Measurements from ENCODE around the gene ARL2BP. TPM values are rescaled to one million over a fixed set of nuclear protein-coding genes. Genes with fewer than 3 reads are reported as not detected.

The ARL2BP gene
- total and polyA plus RNA-seq, 10 of the 15 experiments (the other 5 are each of a cell fraction or from before 2014, with no cell fraction given): 12.5 to 56.6 (median 29.7) TPM

DNA sequence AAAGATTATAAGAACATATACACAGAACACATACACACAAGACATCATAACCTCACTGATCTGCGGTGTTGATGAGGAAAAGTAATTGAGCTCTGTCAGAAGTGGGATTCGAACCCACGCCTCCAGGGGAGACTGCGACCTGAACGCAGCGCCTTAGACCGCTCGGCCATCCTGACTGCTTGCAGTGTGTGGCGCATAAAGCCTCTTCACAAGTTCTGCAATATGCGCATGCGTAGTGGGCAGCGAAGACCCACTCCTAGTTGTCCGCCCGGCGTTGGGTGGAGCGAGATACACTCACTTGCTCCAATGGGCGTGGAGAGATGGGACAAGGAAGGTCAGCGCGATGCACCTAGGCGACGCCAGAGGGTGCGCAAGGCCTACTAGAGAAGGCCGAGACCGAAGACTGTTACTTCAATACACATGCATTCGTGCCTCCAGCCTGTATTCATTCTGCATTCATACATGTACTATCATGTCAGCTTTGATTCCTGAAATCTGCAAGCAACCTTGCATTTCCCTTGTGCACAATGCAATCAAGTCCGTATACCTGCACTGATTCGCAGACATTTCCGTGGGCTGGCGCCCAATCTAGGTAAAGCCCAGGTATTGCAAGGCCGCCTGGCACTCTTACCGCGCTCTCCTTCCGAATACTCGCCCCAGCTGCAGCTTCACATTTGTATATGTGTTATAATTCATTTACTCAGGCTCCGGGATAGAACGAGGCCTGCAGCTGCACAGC is 55.5 kb downstream of the ARL2BP start (continued):
- TF ChIP-seq, protein P1, sequence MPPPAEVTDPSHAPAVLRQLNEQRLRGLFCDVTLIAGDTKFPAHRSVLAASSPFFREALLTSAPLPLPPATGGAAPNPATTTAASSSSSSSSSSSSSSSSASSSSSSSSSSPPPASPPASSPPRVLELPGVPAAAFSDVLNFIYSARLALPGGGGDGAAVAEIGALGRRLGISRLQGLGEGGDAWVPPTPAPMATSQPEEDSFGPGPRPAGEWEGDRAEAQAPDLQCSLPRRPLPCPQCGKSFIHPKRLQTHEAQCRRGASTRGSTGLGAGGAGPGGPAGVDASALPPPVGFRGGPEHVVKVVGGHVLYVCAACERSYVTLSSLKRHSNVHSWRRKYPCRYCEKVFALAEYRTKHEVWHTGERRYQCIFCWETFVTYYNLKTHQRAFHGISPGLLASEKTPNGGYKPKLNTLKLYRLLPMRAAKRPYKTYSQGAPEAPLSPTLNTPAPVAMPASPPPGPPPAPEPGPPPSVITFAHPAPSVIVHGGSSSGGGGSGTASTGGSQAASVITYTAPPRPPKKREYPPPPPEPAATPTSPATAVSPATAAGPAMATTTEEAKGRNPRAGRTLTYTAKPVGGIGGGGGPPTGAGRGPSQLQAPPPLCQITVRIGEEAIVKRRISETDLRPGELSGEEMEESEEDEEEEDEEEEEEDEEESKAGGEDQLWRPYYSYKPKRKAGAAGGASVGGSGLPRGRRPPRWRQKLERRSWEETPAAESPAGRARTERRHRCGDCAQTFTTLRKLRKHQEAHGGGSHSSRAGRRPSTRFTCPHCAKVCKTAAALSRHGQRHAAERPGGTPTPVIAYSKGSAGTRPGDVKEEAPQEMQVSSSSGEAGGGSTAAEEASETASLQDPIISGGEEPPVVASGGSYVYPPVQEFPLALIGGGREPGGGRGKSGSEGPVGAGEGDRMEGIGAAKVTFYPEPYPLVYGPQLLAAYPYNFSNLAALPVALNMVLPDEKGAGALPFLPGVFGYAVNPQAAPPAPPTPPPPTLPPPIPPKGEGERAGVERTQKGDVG (CRISPR knock-in tag; IDR thresholded peaks at IDR 0.05): no peak
- TF ChIP-seq, protein P2, sequence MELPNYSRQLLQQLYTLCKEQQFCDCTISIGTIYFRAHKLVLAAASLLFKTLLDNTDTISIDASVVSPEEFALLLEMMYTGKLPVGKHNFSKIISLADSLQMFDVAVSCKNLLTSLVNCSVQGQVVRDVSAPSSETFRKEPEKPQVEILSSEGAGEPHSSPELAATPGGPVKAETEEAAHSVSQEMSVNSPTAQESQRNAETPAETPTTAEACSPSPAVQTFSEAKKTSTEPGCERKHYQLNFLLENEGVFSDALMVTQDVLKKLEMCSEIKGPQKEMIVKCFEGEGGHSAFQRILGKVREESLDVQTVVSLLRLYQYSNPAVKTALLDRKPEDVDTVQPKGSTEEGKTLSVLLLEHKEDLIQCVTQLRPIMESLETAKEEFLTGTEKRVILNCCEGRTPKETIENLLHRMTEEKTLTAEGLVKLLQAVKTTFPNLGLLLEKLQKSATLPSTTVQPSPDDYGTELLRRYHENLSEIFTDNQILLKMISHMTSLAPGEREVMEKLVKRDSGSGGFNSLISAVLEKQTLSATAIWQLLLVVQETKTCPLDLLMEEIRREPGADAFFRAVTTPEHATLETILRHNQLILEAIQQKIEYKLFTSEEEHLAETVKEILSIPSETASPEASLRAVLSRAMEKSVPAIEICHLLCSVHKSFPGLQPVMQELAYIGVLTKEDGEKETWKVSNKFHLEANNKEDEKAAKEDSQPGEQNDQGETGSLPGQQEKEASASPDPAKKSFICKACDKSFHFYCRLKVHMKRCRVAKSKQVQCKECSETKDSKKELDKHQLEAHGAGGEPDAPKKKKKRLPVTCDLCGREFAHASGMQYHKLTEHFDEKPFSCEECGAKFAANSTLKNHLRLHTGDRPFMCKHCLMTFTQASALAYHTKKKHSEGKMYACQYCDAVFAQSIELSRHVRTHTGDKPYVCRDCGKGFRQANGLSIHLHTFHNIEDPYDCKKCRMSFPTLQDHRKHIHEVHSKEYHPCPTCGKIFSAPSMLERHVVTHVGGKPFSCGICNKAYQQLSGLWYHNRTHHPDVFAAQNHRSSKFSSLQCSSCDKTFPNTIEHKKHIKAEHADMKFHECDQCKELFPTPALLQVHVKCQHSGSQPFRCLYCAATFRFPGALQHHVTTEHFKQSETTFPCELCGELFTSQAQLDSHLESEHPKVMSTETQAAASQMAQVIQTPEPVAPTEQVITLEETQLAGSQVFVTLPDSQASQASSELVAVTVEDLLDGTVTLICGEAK (IDR thresholded peaks at IDR 0.05; ENCODE audit: borderline replicate concordance): peak; percentile 87
- TF ChIP-seq SIN3A (IDR thresholded peaks at IDR 0.05; ENCODE audit: low read depth, low read length) (no peak), RCOR1 (conservative IDR thresholded peaks at IDR 0.05; ENCODE audit: low read depth, low read length) (0 out of 2 replicates have a peak, but pooled peaks have one; percentile 67), MYB (IDR thresholded peaks at IDR 0.05; ENCODE audit: borderline replicate concordance, low read depth, low read length) (no peak), FOXK2 (IDR thresholded peaks at IDR 0.05) (peak; percentile 76), BACH1 (IDR thresholded peaks at IDR 0.05; ENCODE audit: borderline replicate concordance) (peak; percentile 66; the same call in 1 of the 2 replicates), RUNX3 (IDR thresholded peaks at IDR 0.05; ENCODE audit: low read length) (no peak), PML (IDR thresholded peaks at IDR 0.05; ENCODE audit: low read length) (no peak)
- TF ChIP-seq, protein P3, sequence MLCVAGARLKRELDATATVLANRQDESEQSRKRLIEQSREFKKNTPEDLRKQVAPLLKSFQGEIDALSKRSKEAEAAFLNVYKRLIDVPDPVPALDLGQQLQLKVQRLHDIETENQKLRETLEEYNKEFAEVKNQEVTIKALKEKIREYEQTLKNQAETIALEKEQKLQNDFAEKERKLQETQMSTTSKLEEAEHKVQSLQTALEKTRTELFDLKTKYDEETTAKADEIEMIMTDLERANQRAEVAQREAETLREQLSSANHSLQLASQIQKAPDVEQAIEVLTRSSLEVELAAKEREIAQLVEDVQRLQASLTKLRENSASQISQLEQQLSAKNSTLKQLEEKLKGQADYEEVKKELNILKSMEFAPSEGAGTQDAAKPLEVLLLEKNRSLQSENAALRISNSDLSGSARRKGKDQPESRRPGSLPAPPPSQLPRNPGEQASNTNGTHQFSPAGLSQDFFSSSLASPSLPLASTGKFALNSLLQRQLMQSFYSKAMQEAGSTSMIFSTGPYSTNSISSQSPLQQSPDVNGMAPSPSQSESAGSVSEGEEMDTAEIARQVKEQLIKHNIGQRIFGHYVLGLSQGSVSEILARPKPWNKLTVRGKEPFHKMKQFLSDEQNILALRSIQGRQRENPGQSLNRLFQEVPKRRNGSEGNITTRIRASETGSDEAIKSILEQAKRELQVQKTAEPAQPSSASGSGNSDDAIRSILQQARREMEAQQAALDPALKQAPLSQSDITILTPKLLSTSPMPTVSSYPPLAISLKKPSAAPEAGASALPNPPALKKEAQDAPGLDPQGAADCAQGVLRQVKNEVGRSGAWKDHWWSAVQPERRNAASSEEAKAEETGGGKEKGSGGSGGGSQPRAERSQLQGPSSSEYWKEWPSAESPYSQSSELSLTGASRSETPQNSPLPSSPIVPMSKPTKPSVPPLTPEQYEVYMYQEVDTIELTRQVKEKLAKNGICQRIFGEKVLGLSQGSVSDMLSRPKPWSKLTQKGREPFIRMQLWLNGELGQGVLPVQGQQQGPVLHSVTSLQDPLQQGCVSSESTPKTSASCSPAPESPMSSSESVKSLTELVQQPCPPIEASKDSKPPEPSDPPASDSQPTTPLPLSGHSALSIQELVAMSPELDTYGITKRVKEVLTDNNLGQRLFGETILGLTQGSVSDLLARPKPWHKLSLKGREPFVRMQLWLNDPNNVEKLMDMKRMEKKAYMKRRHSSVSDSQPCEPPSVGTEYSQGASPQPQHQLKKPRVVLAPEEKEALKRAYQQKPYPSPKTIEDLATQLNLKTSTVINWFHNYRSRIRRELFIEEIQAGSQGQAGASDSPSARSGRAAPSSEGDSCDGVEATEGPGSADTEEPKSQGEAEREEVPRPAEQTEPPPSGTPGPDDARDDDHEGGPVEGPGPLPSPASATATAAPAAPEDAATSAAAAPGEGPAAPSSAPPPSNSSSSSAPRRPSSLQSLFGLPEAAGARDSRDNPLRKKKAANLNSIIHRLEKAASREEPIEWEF (IDR thresholded peaks at IDR 0.05; ENCODE audit: insufficient replicate concordance, low read depth, low read length): no peak
- TF ChIP-seq, protein P4, sequence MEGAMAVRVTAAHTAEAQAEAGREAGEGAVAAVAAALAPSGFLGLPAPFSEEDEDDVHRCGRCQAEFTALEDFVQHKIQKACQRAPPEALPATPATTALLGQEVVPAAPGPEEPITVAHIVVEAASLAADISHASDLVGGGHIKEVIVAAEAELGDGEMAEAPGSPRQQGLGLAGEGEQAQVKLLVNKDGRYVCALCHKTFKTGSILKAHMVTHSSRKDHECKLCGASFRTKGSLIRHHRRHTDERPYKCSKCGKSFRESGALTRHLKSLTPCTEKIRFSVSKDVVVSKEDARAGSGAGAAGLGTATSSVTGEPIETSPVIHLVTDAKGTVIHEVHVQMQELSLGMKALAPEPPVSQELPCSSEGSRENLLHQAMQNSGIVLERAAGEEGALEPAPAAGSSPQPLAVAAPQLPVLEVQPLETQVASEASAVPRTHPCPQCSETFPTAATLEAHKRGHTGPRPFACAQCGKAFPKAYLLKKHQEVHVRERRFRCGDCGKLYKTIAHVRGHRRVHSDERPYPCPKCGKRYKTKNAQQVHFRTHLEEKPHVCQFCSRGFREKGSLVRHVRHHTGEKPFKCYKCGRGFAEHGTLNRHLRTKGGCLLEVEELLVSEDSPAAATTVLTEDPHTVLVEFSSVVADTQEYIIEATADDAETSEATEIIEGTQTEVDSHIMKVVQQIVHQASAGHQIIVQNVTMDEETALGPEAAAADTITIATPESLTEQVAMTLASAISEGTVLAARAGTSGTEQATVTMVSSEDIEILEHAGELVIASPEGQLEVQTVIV (IDR thresholded peaks at IDR 0.05; ENCODE audit: borderline replicate concordance, partially characterized antibody): no peak
- TF ChIP-seq, protein P5, sequence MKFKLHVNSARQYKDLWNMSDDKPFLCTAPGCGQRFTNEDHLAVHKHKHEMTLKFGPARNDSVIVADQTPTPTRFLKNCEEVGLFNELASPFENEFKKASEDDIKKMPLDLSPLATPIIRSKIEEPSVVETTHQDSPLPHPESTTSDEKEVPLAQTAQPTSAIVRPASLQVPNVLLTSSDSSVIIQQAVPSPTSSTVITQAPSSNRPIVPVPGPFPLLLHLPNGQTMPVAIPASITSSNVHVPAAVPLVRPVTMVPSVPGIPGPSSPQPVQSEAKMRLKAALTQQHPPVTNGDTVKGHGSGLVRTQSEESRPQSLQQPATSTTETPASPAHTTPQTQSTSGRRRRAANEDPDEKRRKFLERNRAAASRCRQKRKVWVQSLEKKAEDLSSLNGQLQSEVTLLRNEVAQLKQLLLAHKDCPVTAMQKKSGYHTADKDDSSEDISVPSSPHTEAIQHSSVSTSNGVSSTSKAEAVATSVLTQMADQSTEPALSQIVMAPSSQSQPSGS (IDR thresholded peaks at IDR 0.05; ENCODE audit: low read length): no peak
